Lower leg skin (tissue), 4 donors: ENCODE data around the gene FAM177A1. TPM values are rescaled to one million over a fixed set of nuclear protein-coding genes. Genes with fewer than 3 reads are reported as not detected.

Experiments
- DNase-seq, 2 donors: peaks; one replicate each; pipeline ENCODE4 v3.0.0-alpha.2; 2019; ENCODE audit warnings: low spot score in 2 of 2
- H3K4me3 ChIP-seq: fragments of 200-600 bp; sonication (generic); 2 replicates; pipeline ENCODE4 v1.5.1; 2017; ENCODE audit warnings: mild to moderate bottlenecking, low read depth; ENCODE audit not compliant: poor library complexity, severe bottlenecking
- POLR2A ChIP-seq, 2 donors: fragments of 450-650 bp; IDR thresholded peaks; one replicate each; pipeline ENCODE4 v1.6.1; 2016 to 2017; ENCODE audit warnings: antibody characterized with exemption in 2 of 2, mild to moderate bottlenecking in 1 of 2, moderate library complexity in 1 of 2
- WGBS, 2 donors: methylation state at CpG; one replicate each; pipeline ENCODE4 v1.1.5; 2018; 5-methylcytosine and 5-hydroxymethylcytosine counted together
- intact Hi-C: fragments of 100-400 bp; cut with DNase I; formaldehyde crosslinking; loops from one replicate; pipeline ENCODE4 v1.15.0; 2023; ENCODE audit warnings: low total_unique reads
- total RNA-seq, 4 donors: library from RNA; depleted of rRNA; stranded (reverse); fragments of >200 nt; gene quantifications; one replicate each; pipeline ENCODE4 v1.1.0, GENCODE V29; 2016
- TF ChIP-seq, protein P1 (sequence below), 3 donors: fragments of 450-650 bp; IDR thresholded peaks; one replicate each; pipeline ENCODE4 v1.5.1; 2016; ENCODE audit warnings: antibody characterized with exemption in 3 of 3, mild to moderate bottlenecking in 3 of 3, moderate library complexity in 2 of 3

Gene FAM177A1
- total RNA-seq, result 10 to 100 TPM; 38.8 to 51.5 (median 47.7) TPM

DNA sequence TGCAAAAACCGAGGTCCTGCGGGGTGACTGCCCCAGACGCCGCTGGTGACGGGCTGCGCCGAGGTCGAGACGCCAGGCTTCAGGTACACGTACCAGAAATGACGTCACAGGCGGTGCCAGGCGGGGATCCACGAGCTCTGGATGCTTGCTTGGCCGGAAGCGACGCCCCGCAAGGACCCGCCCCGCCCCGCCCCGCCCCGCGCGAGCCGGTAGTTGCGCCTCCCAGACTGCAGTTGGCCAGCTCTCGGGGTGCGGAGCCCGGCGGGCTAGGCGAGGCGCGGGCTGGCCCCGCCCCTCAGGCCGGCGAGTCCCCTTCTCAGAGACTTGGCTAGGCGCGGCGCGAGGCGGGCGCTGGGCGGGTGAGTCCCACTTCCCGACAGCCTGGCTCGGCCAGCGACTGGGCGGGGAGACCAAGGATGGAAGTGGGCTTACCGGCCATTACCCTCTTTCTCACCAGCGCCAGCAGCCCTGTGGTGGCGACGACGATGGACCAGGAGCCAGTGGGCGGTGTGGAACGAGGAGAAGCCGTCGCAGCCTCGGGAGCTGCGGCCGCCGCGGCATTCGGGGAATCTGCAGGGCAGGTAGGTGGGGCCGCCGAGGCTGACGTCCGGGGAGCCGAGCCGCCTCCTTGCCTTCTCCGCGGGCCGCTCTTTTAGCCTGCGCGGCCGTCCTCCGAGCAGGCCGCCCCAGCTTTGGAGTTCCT lies at the start of gene FAM177A1:
Gene FAM177A1 (plus strand): TSS at position 225 of the 703 bp plus-strand sequence. CDS start 192 bp downstream, at position 417.
- no peak for TF ChIP-seq POLR2A (IDR thresholded peaks at IDR 0.05)
- TF ChIP-seq, protein P1, sequence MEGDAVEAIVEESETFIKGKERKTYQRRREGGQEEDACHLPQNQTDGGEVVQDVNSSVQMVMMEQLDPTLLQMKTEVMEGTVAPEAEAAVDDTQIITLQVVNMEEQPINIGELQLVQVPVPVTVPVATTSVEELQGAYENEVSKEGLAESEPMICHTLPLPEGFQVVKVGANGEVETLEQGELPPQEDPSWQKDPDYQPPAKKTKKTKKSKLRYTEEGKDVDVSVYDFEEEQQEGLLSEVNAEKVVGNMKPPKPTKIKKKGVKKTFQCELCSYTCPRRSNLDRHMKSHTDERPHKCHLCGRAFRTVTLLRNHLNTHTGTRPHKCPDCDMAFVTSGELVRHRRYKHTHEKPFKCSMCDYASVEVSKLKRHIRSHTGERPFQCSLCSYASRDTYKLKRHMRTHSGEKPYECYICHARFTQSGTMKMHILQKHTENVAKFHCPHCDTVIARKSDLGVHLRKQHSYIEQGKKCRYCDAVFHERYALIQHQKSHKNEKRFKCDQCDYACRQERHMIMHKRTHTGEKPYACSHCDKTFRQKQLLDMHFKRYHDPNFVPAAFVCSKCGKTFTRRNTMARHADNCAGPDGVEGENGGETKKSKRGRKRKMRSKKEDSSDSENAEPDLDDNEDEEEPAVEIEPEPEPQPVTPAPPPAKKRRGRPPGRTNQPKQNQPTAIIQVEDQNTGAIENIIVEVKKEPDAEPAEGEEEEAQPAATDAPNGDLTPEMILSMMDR (IDR thresholded peaks at IDR 0.05), result peak in 1 of 3 donors; percentile 27
- WGBS, 2 donors, result 0% methylated on average over 26 to 30 of the region's 77 CpGs
- intact Hi-C loops, result no loop called here

DNA sequence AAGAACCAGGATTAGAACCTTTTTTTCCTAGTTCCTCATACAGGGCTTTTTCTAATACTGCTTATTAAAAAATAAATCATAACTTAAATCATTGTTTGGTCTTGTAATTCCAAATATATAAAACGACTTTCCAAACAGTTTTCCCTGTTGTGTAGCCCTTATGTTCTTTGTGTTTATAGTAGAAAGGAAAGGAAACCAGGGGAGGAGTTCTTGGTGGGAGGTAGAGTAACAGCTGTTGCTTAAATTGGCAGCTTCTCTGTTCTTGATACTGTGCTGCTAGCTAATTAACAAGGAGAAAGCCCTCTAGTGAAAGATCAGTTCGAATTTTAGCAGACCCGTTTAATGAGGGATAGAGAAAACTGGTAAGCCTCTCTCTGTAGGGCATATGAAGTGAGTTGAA lies 48.3 kb upstream of the FAM177A1 start:
- TF ChIP-seq, protein P1 (IDR thresholded peaks at IDR 0.05), result no peak
- no peak for TF ChIP-seq POLR2A (IDR thresholded peaks at IDR 0.05)
- no peak for DNase-seq
- WGBS, 2 donors, result 34 to 49% methylated on average over 3 of the region's 3 CpGs
- intact Hi-C loops, result no loop called here
- no peak overlapping the region for H3K4me3 ChIP-seq

More for the DNA sequence above, at the start of gene FAM177A1:
- peak; percentile 97 to 100 for DNase-seq
- H3K4me3 ChIP-seq, result peak within 1 kb of the TSS; percentile 77

DNA sequence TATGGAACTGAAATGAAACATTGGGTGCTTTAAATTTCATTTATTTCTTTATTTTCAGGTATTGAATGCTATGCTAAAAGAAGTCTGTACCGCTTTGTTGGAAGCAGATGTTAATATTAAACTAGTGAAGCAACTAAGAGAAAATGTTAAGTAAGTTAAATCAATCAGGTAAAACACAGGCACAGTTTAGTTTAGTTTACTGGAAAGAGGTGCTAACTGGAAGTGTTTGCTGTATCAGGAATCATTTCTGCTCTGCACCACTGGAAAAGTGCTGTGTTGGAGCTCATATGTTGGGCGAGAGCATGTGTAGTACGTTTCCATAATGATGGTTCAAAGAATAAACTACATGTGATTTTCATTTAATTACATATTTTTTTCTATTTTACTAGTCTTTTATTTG lies 46.6 kb upstream of the FAM177A1 start:
- H3K4me3 ChIP-seq, result no peak overlapping the region
- WGBS, 2 donors, result 91 to 92% methylated on average over 3 of the region's 3 CpGs
- no peak for DNase-seq
- intact Hi-C loops, result no loop called here
- no peak for TF ChIP-seq POLR2A (IDR thresholded peaks at IDR 0.05)
- TF ChIP-seq, protein P1 (IDR thresholded peaks at IDR 0.05), result no peak

GRCh38 chr14:35001621-35002020 lies 44.5 kb upstream of the FAM177A1 start:
- TF ChIP-seq, protein P1 (IDR thresholded peaks at IDR 0.05), result no peak
- TF ChIP-seq POLR2A (IDR thresholded peaks at IDR 0.05), result no peak
- intact Hi-C loops, result no loop called here
- no peak overlapping the region for H3K4me3 ChIP-seq
- no peak for DNase-seq
- 93 to 97% methylated on average over 2 of the region's 2 CpGs for WGBS, 2 donors

DNA sequence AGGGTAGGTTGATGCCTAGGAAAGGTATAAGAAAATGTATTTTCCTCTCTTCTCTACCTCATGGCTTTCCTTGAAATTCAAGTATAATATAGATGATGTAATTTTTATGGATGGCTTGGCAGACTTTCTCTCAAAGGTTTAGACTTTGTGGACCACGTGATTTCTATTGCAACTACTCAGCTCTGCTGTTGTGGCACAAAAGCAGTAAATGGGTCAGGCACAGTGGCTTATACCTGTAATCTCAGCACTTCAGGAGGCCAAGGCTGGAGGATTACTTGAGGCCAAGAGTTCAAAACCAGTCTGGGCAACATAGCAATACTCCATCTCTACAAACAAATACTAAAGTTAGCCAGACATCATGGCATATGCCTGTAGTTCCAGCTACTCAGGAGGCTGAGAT lies 41.2 kb upstream of the FAM177A1 start:
- H3K4me3 ChIP-seq, result no peak overlapping the region
- 93 to 97% methylated on average over 1 of the region's 1 CpG for WGBS, 2 donors
- intact Hi-C loops, result no loop called here
- no peak for TF ChIP-seq POLR2A (IDR thresholded peaks at IDR 0.05)
- TF ChIP-seq, protein P1 (IDR thresholded peaks at IDR 0.05), result no peak
- DNase-seq, result no peak

GRCh38 chr14:35016568-35016967 lies 29.5 kb upstream of the FAM177A1 start:
- intact Hi-C loops, result no loop called here
- DNase-seq, result no peak
- TF ChIP-seq, protein P1 (IDR thresholded peaks at IDR 0.05), result no peak
- TF ChIP-seq POLR2A (IDR thresholded peaks at IDR 0.05), result no peak
- WGBS, 2 donors, result 100% methylated on average over 1 of the region's 1 CpG
- no peak overlapping the region for H3K4me3 ChIP-seq
